ENCODE results near the gene PRSS36. TPM values are rescaled to one million over a fixed set of nuclear protein-coding genes. Genes with fewer than 3 reads are reported as not detected.
"Not testable (repeated sequence)": the region's sequence is repeated elsewhere in the genome, so short reads cannot be mapped to it uniquely, and the experiment has no call there.

The PRSS36 gene
- total RNA-seq, 1 donor = 1.2 TPM

GRCh38 chr16:31108794-31109558 lies 40.9 kb downstream of the PRSS36 start:
- H3K4me1 ChIP-seq (ENCODE audit: insufficient read depth, low read length) = peaks cover 43% of the 10 kb centered on the region
- peak overlapping the region; percentile 82 for H3K4me3 ChIP-seq (ENCODE audit: low read length)
- H3K9me3 ChIP-seq (ENCODE audit: low read depth, low read length) = no peaks in the 10 kb centered on the region
- H3K27me3 ChIP-seq (ENCODE audit: insufficient read depth, low read length) = no peaks in the 10 kb centered on the region

- H3K4me3 ChIP-seq (ENCODE audit: low read length) = peak within 1 kb of the TSS; percentile 82
- H3K9me3 ChIP-seq (ENCODE audit: low read depth, low read length) = no peaks in the 10 kb centered on the region
- no peaks in the 10 kb centered on the region for H3K27me3 ChIP-seq (ENCODE audit: insufficient read depth, low read length)
- H3K4me1 ChIP-seq (ENCODE audit: insufficient read depth, low read length) = peaks cover 36% of the 10 kb centered on the region
Measured at GRCh38 chr16:31108035-31108793, 41.7 kb downstream of the PRSS36 start, which contains the start of gene BCKDK. TSS of gene BCKDK (plus strand) at chr16:31108386. CDS start at chr16:31109224, 838 bp downstream.

DNA sequence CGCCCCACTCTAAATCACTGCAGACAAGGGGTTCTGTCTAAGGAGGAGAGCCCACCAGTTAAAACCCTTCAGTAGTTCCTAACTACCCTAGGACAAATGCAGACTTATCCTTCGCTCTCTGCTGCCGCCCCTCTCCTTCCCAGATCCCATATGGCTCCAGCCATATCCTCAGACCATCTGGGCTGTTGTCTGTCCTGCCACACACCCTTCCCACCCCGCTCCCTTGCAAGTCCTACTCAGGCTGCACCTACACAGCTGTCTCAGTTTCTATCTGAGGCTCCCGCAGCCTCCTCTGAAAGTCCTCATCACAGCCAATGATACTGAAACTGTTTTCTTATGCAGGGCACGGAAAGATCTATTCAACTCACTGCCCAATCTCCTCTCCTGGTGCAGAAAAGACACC lies 42.4 kb downstream of the PRSS36 start:
- H3K27me3 ChIP-seq (ENCODE audit: insufficient read depth, low read length) = no peaks in the 10 kb centered on the region
- H3K4me1 ChIP-seq (ENCODE audit: insufficient read depth, low read length) = peaks cover 28% of the 10 kb centered on the region
- H3K9me3 ChIP-seq (ENCODE audit: low read depth, low read length) = no peaks in the 10 kb centered on the region
- H3K4me3 ChIP-seq (ENCODE audit: low read length) = no peak overlapping the region

GRCh38 chr16:31106509-31107464 lies 43.1 kb downstream of the PRSS36 start:
- H3K27me3 ChIP-seq (ENCODE audit: insufficient read depth, low read length) = no peaks in the 10 kb centered on the region
- H3K4me1 ChIP-seq (ENCODE audit: insufficient read depth, low read length) = peaks cover 25% of the 10 kb centered on the region
- H3K9me3 ChIP-seq (ENCODE audit: low read depth, low read length) = no peaks in the 10 kb centered on the region
- no peak overlapping the region for H3K4me3 ChIP-seq (ENCODE audit: low read length)

GRCh38 chr16:31105677-31106213 lies 44.1 kb downstream of the PRSS36 start:
- H3K4me3 ChIP-seq (ENCODE audit: low read length) = no peak overlapping the region
- H3K27me3 ChIP-seq (ENCODE audit: insufficient read depth, low read length) = no peaks in the 10 kb centered on the region
- no peaks in the 10 kb centered on the region for H3K9me3 ChIP-seq (ENCODE audit: low read depth, low read length)
- H3K4me1 ChIP-seq (ENCODE audit: insufficient read depth, low read length) = peaks cover 25% of the 10 kb centered on the region

DNA sequence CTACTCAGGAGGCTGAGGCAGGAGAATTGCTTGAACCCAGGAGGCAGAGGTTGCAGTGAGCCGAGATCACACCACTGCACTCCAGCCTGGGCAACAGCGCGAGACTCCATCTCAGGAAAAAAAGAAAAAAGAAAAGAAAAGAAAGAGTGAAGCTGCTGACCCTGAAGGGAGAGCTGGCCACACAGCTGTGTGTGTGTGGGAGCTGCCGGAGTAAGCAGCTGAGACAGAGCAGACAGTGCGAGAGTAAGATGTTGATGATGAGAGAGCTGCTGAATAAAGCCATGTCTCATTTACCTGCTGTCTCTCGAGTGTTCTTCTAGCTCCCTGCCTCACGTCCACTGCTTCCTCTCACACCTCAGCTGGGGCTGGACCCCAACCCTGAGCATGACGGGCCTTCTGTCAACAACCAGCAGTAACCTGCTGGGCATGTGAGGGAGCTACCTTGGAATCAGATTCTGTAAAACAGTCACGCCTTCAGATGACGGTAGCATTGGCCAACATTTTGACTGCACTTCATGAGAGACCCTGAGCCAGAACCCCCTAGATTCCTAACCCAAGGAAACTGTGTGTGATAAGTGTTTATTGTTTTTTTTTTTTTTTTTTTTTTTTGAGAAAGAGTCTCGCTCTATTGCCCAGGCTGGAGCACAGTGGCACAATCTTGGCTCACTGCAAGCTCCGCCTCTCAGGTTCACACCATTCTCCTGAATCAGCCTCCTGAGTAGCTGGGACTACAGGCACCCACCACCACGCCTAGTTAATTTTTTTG lies 48.8 kb downstream of the PRSS36 start:
- H3K9me3 ChIP-seq (ENCODE audit: low read depth, low read length); H3K4me3 ChIP-seq (ENCODE audit: low read length): not testable (repeated sequence)

GRCh38 chr16:31099860-31100638 lies 49.8 kb downstream of the PRSS36 start:
- Histone ChIP-seq H3K4me1 (ENCODE audit: insufficient read depth, low read length) (peaks cover 9% of the 10 kb centered on the region), H3K27me3 (ENCODE audit: insufficient read depth, low read length) (no peaks in the 10 kb centered on the region), H3K9me3 (ENCODE audit: low read depth, low read length) (no peaks in the 10 kb centered on the region), H3K4me3 (ENCODE audit: low read length) (no peak overlapping the region)

More for the DNA sequence above, 48.8 kb downstream of the PRSS36 start:
- H3K4me1 ChIP-seq (ENCODE audit: insufficient read depth, low read length); H3K27me3 ChIP-seq (ENCODE audit: insufficient read depth, low read length): not testable (repeated sequence)

DNA sequence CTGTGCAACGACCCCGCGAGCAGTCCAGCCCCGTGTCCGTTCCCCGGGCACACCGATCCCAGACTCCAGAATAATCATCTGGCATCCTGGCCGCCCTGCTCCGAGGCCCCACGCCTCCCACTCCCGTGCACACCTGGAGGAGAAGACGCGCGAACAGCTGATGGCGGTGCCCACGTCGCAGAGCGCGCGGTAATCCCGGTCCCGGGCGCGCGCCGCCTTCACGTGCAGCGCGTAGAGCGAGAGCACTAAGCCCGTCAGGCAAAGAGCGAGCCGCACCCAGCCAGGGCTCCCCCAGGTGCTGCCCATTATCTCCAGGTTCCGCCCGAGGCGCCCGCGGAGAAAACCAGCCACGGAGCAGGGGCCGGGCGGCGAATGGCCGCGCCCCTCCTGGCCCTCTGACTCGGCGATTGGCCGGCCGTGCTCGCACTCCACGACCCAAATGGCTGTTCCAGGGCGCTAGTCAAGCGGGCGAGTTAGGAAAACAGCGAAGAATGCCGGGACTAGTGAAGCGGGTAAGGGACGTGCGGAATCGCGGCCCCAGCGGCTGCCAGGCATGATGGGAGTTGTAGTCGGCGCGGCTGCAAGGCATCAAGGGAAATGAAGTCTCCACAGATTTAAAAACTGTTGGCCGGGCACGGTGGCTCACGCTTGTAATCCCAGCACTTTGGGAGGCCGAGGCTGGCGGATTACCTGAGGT lies 55.3 kb downstream of the PRSS36 start, which contains the start of gene VKORC1:
Gene VKORC1 (minus strand): TSS at position 374 of the 697 bp plus-strand sequence. CDS start 68 bp downstream, at position 306.
- H3K4me1 ChIP-seq (ENCODE audit: insufficient read depth, low read length) = peaks cover 24% of the 10 kb centered on the region
- H3K27me3 ChIP-seq (ENCODE audit: insufficient read depth, low read length) = no peaks in the 10 kb centered on the region
- no peaks in the 10 kb centered on the region for H3K9me3 ChIP-seq (ENCODE audit: low read depth, low read length)
- H3K4me3 ChIP-seq (ENCODE audit: low read length) = peak within 1 kb of the TSS; percentile 80

DNA sequence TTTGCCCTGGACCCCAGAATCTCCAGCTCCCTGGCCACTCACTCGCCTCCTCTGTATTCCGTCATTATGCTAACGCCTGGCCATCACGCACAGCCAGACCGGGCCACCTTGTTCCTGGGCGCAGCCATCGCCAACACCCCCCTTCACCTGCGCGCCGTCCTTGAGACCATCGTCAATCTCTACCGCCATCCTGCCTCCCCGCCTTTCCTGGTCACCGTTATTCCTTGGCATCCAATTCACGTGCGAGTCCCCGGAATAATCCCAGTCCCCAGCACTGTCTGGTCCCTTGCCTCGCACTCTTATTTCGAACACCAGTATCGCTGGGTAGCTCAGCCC lies 55.8 kb downstream of the PRSS36 start:
- no peaks in the 10 kb centered on the region for H3K27me3 ChIP-seq (ENCODE audit: insufficient read depth, low read length)
- no peaks in the 10 kb centered on the region for H3K9me3 ChIP-seq (ENCODE audit: low read depth, low read length)
- H3K4me3 ChIP-seq (ENCODE audit: low read length) = peak overlapping the region; percentile 80
- H3K4me1 ChIP-seq (ENCODE audit: insufficient read depth, low read length) = peaks cover 24% of the 10 kb centered on the region

DNA sequence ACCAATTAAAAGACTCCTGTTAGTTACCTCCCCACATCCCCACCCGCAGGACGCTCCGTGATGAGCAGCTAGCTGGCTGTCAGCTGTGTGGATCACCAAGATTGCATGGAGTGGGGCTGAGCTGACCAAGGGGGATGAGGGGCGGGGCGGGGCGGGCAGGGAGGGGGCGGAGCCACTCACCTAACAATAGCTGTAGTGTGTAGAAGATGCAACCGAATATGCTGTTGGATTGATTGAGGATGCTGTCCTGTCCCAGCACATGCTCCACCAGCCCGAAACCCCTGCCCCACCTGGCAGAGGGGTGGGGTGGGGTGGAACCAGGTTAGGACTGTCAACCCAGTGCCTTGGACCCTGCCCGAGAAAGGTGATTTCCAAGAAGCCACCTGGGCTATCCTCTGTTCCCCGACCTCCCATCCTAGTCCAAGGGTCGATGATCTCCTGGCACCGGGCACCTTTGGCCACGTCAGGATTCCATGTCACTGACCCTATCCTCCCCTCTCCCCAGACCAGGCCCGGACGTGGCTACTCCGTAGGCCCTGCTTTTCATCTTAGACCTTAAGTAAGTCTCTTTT lies 56.6 kb downstream of the PRSS36 start:
- no peaks in the 10 kb centered on the region for H3K9me3 ChIP-seq (ENCODE audit: low read depth, low read length)
- no peak overlapping the region for H3K4me3 ChIP-seq (ENCODE audit: low read length)

DNA sequence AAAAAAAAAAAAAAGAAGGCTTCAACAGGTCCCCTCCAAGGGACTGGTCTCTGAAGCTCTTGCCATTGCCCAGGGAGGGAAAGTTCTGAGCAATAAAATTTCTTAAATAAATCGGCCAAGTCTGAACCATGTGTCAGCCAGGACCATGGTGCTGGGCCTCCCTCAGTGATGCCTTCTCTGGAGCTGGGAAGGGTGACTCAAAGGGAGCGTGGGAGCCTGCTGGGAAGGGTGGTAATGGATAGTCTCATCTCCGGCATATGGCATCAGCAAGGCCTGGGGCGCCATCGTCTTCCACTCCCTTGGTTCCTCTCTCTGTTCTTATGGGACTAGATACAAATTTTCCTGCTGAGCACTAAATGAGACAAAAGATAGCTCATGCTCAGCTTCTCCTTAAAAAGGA lies 57.5 kb downstream of the PRSS36 start:
- peaks cover 24% of the 10 kb centered on the region for H3K4me1 ChIP-seq (ENCODE audit: insufficient read depth, low read length)
- no peak overlapping the region for H3K4me3 ChIP-seq (ENCODE audit: low read length)
- H3K9me3 ChIP-seq (ENCODE audit: low read depth, low read length) = no peaks in the 10 kb centered on the region
- H3K27me3 ChIP-seq (ENCODE audit: insufficient read depth, low read length) = no peaks in the 10 kb centered on the region

More for the DNA sequence above, 56.6 kb downstream of the PRSS36 start:
- Histone ChIP-seq H3K27me3 (ENCODE audit: insufficient read depth, low read length) (no peaks in the 10 kb centered on the region), H3K4me1 (ENCODE audit: insufficient read depth, low read length) (peaks cover 24% of the 10 kb centered on the region)

DNA sequence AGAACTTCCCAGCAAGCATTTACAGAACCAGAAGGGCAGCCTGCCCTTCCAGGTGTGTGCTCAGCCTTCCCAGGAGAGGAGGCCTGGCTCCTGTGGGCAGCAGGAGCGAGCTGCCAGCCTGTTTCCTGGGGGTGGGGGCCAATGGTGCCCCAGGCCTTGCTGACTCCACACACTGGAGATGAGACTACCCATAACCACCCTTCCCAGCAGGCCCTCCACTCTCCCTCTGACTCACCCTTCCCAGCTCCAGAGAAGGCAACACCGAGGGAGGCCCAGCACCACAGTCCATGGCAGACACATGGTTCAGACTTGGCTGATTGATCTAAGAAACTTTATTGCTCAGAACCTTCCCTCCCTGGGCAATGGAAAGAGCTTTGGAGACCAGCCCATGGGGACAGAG lies 59.3 kb downstream of the PRSS36 start:
- Histone ChIP-seq H3K4me1 (ENCODE audit: insufficient read depth, low read length) (peaks cover 20% of the 10 kb centered on the region), H3K9me3 (ENCODE audit: low read depth, low read length) (no peaks in the 10 kb centered on the region), H3K27me3 (ENCODE audit: insufficient read depth, low read length) (no peaks in the 10 kb centered on the region), H3K4me3 (ENCODE audit: low read length) (no peak overlapping the region)

GRCh38 chr16:31089199-31089598 lies 60.7 kb downstream of the PRSS36 start:
- H3K27me3 ChIP-seq (ENCODE audit: insufficient read depth, low read length) = no peaks in the 10 kb centered on the region
- no peak overlapping the region for H3K4me3 ChIP-seq (ENCODE audit: low read length)
- H3K4me1 ChIP-seq (ENCODE audit: insufficient read depth, low read length) = peaks cover 11% of the 10 kb centered on the region

More at GRCh38 chr16:31089199-31089598, 60.7 kb downstream of the PRSS36 start:
- H3K9me3 ChIP-seq (ENCODE audit: low read depth, low read length) = no peaks in the 10 kb centered on the region

All from mononuclear cell (primary cell).